ENCODE measurements around the gene DRAXIN.

Gene DRAXIN

GRCh38 chr1:11720033-11720376 is 28.5 kb downstream of the DRAXIN start:
- no peak overlapping the region for H3K4me3 ChIP-seq (ENCODE audit: low read depth, low read length)
- DNase-seq (ENCODE audit: low read depth), result no peak
- TF ChIP-seq CTCF (conservative IDR thresholded peaks at IDR 0.05; ENCODE audit: low read depth, low read length), result no peak

- H3K4me3 ChIP-seq (ENCODE audit: low read depth, low read length), result no peak overlapping the region
- no peak for TF ChIP-seq CTCF (conservative IDR thresholded peaks at IDR 0.05; ENCODE audit: low read depth, low read length)
- DNase-seq (ENCODE audit: low read depth), result no peak
Measured at GRCh38 chr1:11720525-11720924, 29.0 kb downstream of the DRAXIN start.

- no peak for TF ChIP-seq CTCF (conservative IDR thresholded peaks at IDR 0.05; ENCODE audit: low read depth, low read length)
- H3K4me3 ChIP-seq (ENCODE audit: low read depth, low read length), result no peak overlapping the region
- DNase-seq (ENCODE audit: low read depth), result no peak
Measured at GRCh38 chr1:11721311-11721710, 29.8 kb downstream of the DRAXIN start.

- no peak for DNase-seq (ENCODE audit: low read depth)
- H3K4me3 ChIP-seq (ENCODE audit: low read depth, low read length), result no peak overlapping the region
- no peak for TF ChIP-seq CTCF (conservative IDR thresholded peaks at IDR 0.05; ENCODE audit: low read depth, low read length)
Measured at GRCh38 chr1:11722538-11722937, 31.0 kb downstream of the DRAXIN start.

GRCh38 chr1:11725616-11726015 is 34.1 kb downstream of the DRAXIN start:
- no peak for TF ChIP-seq CTCF (conservative IDR thresholded peaks at IDR 0.05; ENCODE audit: low read depth, low read length)
- no peak overlapping the region for H3K4me3 ChIP-seq (ENCODE audit: low read depth, low read length)
- DNase-seq (ENCODE audit: low read depth), result no peak

- no peak for TF ChIP-seq CTCF (conservative IDR thresholded peaks at IDR 0.05; ENCODE audit: low read depth, low read length)
- DNase-seq (ENCODE audit: low read depth), result no peak
- H3K4me3 ChIP-seq (ENCODE audit: low read depth, low read length), result no peak overlapping the region
Measured at GRCh38 chr1:11727119-11727518, 35.6 kb downstream of the DRAXIN start.

- no peak for TF ChIP-seq CTCF (conservative IDR thresholded peaks at IDR 0.05; ENCODE audit: low read depth, low read length)
- no peak overlapping the region for H3K4me3 ChIP-seq (ENCODE audit: low read depth, low read length)
- no peak for DNase-seq (ENCODE audit: low read depth)
Measured at GRCh38 chr1:11728126-11728806, 36.8 kb downstream of the DRAXIN start.
